Measurements from ENCODE around the gene ROPN1B. TPM values are rescaled to one million over a fixed set of nuclear protein-coding genes. Genes with fewer than 3 reads are reported as not detected.
"Not testable (repeated sequence)": the region's sequence is repeated elsewhere in the genome, so short reads cannot be mapped to it uniquely, and the experiment has no call there.

Gene ROPN1B
- total RNA-seq: 1.3 TPM

GRCh38 chr3:125968701-125969592, at the start of gene ROPN1B:
ROPN1B (plus strand) TSS chr3:125969178; CDS start chr3:125972055, 2,877 bp downstream.
- not testable (repeated sequence) for DNase-seq

DNA sequence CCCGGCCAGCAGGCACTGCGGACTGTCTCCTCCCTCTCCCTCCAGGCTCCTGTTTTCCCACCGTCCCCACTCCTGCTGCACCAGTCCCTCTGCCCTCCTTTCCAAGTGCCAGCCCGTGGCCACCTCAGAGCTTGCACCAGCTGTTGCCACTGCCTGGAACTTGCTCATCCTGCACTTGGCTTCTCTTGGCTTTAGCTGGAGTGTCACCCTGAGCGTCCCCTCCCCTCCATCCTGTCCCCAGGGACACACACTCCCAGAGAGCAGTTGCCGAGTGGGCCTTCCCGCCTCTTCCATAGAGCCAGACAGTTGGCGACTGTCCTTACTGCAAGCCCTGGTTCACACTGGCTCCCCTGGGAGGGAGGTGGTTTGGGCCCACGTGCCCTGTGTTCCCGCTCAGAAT, 48.8 kb upstream of the ROPN1B start:
- DNase-seq: not testable (repeated sequence)

- not testable (repeated sequence) for DNase-seq
These were observed 48.2 kb upstream of the ROPN1B start for GRCh38 chr3:125920751-125921279.

GRCh38 chr3:125921712-125922111, 47.3 kb upstream of the ROPN1B start:
- DNase-seq: peak; percentile 73

DNA sequence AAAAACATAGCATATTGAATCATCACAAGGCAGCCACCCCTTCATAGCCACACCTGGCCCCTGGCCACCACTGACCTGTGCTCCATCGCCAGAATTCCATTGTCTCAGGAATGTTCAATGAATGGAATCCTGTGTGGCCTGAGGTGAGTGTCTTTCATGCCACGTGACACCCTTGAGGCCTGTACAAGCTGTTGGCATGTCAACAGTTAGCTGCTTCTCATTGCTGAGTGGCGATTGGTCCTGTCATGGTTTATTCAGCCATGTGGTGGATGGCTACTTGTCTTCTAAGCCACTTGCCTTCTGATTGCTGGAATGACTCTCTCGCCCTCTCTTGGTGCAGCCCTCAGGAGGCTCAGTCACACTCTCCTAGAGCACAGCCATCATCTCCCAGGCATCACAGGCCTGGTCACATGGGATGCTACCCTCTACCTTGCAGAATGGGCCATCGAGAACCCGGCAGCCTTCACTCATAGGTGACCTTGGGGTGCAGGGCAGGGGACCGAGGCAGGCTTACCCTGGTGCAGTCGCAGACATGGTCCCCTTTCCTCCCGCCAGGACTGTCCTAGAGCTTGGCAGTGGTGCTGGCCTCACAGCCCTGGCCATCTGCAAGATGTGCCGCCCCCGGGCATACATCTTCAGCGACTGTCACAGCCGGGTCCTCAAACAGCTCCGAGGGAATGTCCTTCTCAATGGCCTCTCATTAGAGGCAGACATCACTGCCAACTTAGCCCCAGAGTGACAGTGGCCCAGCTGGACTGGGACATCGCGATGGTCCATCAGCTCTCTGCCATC, 45.5 kb upstream of the ROPN1B start:
- not testable (repeated sequence) for DNase-seq

DNA sequence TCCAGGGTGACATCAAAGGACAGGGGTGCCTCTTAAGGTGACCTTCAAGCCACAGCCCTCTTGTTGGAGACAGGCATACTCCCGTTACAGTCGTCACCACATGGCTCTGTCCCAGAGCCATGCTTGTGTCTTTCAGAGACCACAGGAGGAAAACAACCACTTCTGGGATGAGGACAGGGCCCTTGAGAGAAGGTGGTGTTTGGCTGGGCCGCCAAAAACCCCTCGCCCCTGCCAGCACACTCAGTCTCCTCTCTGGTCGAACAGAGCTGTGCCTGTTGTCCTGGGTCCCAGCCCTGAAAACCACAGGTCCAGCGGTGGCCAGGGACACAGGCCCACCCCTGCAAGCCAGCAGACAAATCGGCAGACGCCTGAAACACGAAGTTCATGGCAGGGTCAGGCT, 44.7 kb upstream of the ROPN1B start:
- not testable (repeated sequence) for DNase-seq

DNA sequence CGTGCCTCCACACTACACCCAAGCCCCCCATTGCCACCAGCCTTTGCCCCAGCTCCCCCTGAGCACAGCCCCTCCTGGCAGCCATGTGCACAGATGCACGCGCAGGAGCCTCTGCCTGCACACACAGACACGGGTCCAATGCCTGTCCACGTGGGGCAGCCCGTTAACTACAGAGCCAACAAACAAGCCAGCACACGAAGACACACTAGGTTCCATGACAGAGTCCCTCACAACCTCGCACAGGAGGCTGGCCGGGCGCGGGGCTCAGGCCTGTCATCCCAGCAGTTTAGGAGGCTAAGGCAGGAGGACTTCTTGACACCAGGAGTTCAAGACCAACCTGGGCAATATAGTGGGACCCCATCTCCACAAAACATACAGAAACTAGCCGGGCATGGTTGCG, 43.3 kb upstream of the ROPN1B start:
- not testable (repeated sequence) for DNase-seq

- peak; percentile 88 for DNase-seq
These were observed 40.0 kb upstream of the ROPN1B start for GRCh38 chr3:125928771-125929545.

DNA sequence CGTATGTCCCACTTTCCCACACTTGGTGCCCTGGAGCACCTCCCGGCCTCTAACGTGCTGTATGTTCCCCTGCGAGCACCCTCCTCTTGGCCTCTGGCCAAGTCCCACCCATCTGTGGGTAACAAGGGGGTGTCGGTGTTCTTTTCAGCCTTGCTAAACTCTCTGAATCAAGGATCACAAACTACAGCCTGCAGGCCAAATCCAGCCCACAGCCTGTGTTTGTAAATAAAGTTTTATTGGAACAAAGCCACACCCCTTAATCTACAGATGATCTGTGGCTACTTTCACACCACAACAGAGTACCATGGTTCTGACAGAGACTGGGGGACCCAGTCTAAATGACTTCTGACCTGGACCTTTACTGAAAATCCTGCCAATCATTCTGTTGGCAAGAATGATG, 39.2 kb upstream of the ROPN1B start:
- DNase-seq: not testable (repeated sequence)

GRCh38 chr3:125931355-125931880, 37.6 kb upstream of the ROPN1B start:
- DNase-seq: not testable (repeated sequence)

- DNase-seq: not testable (repeated sequence)
These were observed 35.4 kb upstream of the ROPN1B start for GRCh38 chr3:125933397-125934173.

DNA sequence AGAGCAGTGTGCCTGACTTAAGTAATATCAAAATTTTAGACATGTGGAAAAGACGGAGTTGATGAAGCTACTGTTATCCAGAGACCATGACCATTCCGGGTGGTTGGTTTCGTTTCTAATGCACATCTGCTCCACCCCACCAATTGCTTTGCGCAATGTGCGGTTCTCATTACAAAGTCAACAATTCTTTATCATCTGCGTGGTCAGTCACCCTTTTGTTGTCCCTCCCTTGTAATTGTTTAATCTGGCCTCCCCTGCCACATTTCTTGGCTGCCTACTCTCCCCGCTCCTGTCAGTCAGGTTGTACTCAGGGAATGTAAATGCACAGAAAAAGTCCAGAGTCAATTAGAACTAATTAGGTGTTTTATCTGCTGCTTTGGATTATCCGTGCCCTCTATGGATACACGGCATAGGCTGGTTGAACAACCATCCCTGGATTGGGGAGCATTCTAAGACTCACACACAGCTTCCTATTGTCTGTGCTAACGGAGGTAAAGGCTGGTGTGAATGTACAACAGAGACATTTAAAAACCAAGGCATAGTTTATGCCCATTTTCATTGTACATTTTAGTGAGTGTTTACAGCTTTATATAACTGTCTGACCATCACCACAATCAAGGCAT, 33.6 kb upstream of the ROPN1B start:
- DNase-seq: not testable (repeated sequence)

DNA sequence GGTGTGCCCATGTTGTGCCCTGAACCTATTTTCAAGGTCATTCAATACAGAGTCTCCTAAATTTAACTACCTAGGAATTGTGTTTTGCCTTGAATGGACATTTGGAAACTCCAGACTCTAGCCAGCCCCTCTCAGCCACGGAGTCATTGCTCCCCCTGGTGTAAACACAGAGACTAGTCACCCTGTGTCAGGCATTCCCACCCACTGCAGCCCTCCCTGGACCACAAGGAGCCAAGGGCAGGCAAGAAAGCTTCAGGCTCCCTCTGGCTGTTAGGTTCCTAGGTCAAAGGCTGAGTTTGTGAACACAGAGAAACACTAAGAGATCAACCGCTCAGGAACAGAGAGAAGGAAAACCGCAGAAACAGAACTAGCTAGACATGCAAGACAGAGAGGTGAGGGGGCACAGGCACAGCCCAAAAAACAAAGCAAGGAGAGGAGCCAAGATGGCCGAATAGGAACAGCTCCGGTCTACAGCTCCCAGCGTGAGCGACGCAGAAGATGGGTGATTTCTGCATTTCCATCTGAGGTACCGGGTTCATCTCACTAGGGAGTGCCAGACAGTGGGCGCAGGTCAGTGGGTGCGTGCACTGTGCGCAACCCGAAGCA, 32.7 kb upstream of the ROPN1B start:
- DNase-seq: not testable (repeated sequence)

DNA sequence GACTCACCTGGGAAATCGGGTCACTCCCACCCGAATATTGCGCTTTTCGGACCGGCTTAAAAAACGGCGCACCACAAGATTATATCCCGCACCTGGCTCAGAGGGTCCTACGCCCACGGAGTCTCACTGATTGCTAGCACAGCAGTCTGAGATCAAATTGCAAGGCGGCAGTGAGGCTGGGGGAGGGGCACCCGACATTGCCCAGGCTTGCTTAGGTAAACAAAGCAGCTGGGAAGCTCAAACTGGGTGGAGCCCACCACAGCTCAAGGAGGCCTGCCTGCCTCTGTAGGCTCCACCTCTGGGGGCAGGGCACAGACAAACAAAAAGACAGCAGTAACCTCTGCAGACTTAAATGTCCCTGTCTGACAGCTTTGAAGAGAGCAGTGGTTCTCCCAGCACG, 32.1 kb upstream of the ROPN1B start:
- DNase-seq: not testable (repeated sequence)

DNA sequence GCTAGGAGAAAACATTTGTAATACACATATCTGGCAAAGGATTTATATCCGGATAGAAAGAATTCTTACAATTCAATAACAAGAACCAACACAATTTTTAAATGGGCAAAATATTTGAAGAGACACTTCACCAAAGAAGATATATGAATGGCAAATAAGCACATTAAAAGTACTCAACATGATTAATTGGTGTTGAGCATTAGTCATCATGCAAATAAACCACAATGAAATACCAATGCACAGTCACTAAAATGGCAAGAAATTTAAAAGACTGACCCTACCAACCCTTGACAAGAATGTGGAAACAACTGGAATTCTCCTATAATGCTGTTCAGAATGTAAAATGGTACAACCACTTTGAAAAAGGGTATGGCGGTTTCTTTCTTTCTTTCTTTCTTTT, 21.2 kb upstream of the ROPN1B start:
- not testable (repeated sequence) for DNase-seq

- DNase-seq: not testable (repeated sequence)
These were observed 20.1 kb upstream of the ROPN1B start for GRCh38 chr3:125948901-125949300.

GRCh38 chr3:125951176-125951575, 17.8 kb upstream of the ROPN1B start:
- not testable (repeated sequence) for DNase-seq

DNA sequence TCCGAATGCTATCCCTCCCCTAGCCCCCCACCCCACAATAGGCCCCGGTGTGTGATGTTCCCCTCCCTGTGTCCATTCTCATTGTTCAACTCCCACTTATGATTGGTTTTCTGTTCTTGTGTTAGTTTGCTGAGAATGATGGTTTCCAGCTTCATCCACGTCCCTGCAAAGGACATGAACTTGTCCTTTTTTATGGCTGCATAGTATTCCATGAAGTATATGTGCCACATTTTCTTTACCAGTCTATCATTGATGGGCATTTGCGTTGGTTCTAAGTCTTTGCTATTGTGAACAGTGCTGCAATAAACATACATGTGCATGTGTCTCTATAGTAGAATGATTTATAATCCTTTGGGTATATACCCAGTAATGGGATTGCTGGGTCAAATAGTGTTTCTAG, 12.0 kb upstream of the ROPN1B start:
- DNase-seq: not testable (repeated sequence)

DNA sequence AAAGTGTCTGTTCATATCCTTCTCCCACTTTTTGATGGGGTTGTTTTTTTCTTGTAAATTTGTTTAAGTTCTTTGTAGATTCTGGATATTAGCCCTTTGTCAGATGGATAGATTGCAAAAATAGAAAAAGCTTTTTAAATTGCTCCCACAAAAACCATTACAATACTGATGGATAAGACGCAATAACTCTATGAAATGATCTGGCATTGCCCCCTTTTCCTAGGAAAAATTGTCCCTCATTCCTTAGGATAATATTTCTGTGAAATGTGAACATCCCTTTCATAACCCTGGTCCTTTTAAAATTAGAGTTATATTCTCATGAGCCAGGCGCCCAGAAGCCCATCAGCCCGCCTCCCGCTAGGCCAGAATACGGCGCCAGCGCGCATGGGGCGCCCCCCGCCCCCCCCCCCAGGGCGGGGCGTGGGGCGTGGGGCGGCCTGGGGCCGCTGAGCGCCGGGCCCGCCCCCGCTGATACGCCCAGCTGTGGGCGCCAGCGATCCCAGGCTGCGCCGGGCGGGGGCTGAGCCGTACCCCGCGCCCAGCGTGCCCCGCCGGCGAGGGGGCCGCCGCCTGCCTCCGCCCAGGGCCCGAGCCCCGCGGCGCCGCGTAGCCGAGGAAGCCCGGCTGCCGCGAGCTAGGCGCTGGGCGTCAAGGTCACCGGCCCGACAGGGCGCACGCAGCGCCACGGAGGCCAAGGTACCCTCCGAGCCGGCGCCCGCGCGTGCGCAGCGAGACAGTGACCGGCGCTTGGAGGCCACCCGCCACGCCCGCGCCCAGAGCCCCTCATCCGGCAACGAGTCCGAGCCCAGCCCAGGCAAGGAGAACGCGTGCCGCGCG, 11.1 kb upstream of the ROPN1B start:
- DNase-seq: peak; percentile 28
